Choroid plexus epithelial cell (primary cell): ENCODE data around the gene CDH4.

ENCODE experiments used
- DNase-seq: peaks from one replicate; pipeline ENCODE4 v3.0.0-alpha.2; 2010; ENCODE audit warnings: low read depth
- H3K4me3 ChIP-seq: 2 replicates; pipeline ENCODE4 v1.5.1; 2011; ENCODE audit warnings: low read depth, mild to moderate bottlenecking, control low read depth, low read length, moderate library complexity
- TF ChIP-seq, protein P1 (sequence below): conservative IDR thresholded peaks from 2 replicates; pipeline ENCODE4 v1.5.1; 2011; ENCODE audit warnings: low read depth, mild to moderate bottlenecking, control low read depth, inconsistent platforms, low read length, moderate library complexity

CDH4 gene

DNA sequence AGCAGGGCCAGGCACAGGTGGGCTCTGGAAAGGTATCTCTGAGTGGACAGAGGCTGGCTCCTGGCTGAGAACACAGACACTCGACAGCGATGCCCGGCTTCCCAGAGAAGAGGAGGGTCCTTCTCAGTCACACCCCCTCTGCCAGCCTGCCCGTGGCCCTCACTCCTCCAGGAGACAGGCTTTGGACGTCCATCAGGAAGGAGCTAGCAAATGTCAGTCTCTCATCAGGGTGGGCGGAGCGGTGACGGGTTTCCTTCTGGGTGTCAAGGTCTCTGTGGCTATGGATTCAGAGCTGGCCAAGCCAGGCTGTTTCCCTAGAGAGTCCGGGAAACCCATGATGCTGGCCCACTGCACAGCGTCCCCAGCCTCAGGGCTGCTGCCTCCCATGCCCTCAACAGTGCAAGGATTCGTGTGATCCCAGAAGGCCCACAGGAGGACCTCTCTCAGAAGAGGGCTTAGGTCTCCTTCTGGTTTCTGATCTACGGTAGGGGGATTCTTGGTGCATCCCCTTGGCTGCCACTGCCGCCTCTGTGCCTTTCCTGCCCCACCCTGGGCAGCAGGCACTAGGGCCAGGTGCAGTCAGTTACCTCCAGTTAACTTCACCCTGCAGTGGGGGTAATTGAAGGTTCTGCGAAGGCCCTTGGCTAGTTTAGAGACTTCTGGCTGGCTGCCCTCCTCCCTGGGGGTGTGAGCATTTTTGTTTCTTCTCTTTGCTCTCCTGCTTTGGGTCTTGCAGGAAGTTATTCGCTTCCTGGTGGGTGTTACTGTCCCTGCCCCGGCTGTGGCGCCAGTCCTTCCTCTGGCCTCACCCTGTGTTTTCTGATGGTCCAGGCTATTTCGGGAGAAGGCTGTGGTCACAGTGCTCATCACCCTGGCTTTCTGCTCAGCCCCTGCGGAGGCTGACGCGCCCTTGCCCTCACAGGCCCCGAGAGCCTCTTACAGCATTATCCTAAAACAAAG is 80.2 kb downstream of the CDH4 start:
- H3K4me3 ChIP-seq, result no peak overlapping the region
- DNase-seq, result peak; percentile 13
- TF ChIP-seq, protein P1, sequence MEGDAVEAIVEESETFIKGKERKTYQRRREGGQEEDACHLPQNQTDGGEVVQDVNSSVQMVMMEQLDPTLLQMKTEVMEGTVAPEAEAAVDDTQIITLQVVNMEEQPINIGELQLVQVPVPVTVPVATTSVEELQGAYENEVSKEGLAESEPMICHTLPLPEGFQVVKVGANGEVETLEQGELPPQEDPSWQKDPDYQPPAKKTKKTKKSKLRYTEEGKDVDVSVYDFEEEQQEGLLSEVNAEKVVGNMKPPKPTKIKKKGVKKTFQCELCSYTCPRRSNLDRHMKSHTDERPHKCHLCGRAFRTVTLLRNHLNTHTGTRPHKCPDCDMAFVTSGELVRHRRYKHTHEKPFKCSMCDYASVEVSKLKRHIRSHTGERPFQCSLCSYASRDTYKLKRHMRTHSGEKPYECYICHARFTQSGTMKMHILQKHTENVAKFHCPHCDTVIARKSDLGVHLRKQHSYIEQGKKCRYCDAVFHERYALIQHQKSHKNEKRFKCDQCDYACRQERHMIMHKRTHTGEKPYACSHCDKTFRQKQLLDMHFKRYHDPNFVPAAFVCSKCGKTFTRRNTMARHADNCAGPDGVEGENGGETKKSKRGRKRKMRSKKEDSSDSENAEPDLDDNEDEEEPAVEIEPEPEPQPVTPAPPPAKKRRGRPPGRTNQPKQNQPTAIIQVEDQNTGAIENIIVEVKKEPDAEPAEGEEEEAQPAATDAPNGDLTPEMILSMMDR, result no peak

DNA sequence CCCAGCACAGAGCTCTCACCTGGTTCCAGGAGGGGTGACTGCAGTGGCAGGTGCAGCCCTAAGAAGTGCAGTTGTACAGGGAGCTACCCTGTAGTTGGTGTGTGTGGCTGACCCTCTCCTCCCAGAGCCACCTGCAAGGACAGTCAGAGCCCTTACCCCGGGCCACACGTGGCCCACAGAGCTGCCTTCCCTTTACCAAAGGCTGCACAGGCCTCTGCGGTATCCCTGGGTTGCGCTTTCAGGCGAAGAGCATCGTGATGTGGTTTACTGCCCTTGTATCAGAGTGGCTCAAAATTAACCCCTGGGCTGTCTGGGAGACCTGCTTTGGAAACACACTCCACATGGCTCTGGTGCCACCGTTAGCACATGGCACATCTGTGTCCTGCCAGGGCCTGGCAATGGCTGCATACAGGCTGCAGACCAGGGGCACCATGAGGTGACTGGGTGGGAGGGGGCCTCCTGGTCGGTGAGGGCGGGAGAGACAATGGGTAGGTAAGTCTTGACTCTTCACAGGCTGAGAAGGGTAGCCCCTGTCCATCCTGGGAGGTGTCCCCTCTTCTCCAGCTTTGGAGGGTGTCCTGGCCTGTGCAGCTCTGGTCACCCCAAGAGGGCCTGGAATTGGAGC is 81.5 kb downstream of the CDH4 start:
- DNase-seq, result no peak
- no peak overlapping the region for H3K4me3 ChIP-seq
- TF ChIP-seq, protein P1, result no peak

DNA sequence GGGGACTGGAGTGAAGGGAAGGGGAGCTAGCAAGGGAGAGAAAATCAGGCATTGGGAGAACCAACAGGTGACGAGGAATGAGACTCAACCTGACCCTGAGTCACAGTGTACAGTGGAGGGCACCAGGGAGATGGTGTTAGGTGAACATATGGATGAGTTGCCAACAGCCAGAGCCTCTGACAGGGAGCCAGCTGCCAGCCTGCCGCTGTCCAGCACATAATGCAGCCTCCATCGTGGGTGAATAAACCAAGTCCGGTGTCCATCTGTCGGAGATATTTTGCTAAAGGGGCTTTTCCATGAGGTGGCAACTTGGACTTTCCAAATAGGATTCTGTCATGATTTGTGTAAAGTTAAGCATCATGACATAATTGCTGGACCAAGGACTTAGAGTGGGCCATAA is 88.1 kb downstream of the CDH4 start:
- DNase-seq, result no peak
- no peak overlapping the region for H3K4me3 ChIP-seq
- TF ChIP-seq, protein P1, result no peak

DNA sequence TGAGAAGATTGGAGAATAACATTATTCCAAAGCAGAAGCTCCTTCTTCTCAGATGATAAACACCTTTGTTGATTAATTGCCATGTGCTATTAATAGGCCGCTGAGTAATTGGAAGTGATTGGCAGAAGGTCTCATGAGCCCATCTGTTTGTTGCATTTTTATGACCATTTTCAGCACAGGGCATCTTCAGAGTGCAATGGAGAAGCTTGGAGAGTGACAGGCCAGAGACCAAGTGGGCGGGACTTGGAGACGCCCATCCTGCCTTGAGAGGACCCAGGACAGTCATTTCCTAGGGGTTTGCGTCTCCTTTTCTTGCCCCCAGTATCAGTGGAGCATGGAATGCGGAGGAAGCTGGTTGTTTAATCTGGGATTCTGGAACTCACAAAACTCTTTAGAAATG is 89.5 kb downstream of the CDH4 start:
- no peak overlapping the region for H3K4me3 ChIP-seq
- DNase-seq, result no peak
- TF ChIP-seq, protein P1, result no peak

DNA sequence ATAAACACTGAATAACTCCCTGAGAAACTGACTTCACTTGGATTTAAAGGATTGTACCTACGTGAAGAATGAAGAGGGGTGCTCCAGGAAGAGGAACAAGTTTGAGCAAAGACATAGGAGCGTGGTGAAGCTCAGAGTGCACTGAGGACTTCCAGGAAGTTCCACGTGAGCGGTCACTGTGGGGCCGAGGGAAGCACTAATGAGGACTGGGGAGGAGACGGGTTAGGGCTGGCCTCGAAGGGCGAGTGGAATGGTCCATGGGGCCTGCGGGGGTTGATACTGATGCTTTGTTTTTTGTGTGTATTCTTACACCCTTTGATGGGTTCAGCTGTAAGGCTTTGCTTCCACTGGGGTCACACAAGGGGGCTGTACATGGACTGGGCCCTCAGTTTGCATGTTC is 91.9 kb downstream of the CDH4 start:
- TF ChIP-seq, protein P1, result no peak
- no peak for DNase-seq
- H3K4me3 ChIP-seq, result no peak overlapping the region

DNA sequence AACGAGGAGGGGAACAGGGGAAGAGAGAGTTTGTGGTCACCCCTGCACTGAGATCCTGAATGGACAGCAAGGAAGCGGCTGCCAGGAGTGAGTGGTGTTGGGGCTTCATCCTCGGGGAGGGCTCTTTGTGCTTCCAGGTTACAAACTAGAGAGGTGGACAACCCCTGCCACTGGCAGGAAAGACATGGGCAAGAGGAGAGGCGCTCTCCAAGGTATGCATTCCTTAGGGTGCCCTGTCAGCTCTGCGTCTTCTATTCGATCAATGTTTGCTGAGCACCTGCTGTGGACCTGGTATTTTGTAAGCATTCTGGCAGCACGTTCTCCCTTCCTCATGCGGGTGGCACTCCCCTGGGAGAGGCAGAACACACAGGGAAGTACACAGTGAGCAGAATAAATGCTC is 93.6 kb downstream of the CDH4 start:
- no peak for DNase-seq
- TF ChIP-seq, protein P1, result no peak
- H3K4me3 ChIP-seq, result no peak overlapping the region
